GM23248 (cell line): ENCODE measurements around the gene CENPN.

Source experiments
- EZH2 ChIP-seq: fragments of 200-600 bp; sonication (generic); IDR thresholded peaks from 2 replicates; pipeline ENCODE4 v1.6.1; 2018; ENCODE audit warnings: antibody characterized with exemption, mild to moderate bottlenecking; ENCODE audit not compliant: insufficient read depth, poor library complexity, severe bottlenecking
- EZH2phosphoT487 ChIP-seq: fragments of 200-600 bp; sonication (generic); IDR thresholded peaks from 2 replicates; pipeline ENCODE4 v1.6.1; 2018; ENCODE audit warnings: antibody characterized with exemption, moderate library complexity, mild to moderate bottlenecking, low read depth; ENCODE audit not compliant: insufficient read depth

DNA sequence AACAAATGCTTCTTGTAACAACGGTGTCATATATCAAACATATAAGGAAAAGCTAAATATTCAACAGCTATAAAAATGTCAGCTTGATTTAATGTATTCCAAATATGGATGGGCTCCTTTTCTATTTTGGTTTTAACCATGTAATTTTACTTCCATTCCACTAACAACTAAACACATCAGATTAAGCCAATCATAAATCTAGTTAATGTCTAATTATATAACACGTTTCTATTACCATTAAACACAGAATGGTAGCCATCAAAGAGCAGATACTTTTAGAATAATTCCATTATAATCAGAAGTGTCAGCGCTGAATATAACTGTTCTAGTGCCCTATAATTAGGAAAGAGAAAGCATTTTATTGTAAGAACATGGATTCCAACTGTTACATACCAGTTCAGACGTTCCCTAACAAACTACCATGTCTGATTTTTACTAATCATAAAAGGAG is 10.3 kb upstream of the CENPN start:
- TF ChIP-seq EZH2 (no peak), EZH2phosphoT487 (no peak)
